HEK293T (cell line): ENCODE measurements around the gene EPSTI1.

Experiments
- CTCF ChIA-PET: fragments of 350-600 bp; formaldehyde crosslinking; extraction: SDS; loops from one replicate; lab custom pipeline; 2021; ENCODE audit warnings: antibody characterized with exemption, inconsistent platforms; lab: Yijun Ruan, JAX
- POLR2A ChIA-PET: fragments of 350-600 bp; formaldehyde crosslinking; extraction: SDS; loops from one replicate; lab custom pipeline; 2020; ENCODE audit warnings: antibody characterized with exemption, inconsistent platforms; lab: Yijun Ruan, JAX
- DNase-seq: peaks from one replicate; pipeline ENCODE4 v3.0.0; 2012; ENCODE audit warnings: mixed read lengths; ENCODE audit errors: extremely low spot score
- ARNT ChIP-seq: fragments of 450-650 bp; IDR thresholded peaks from 2 replicates; pipeline ENCODE4 v1.6.1; 2017; ENCODE audit warnings: mild to moderate bottlenecking
- BHLHE40 ChIP-seq: fragments of 450-650 bp; IDR thresholded peaks from 2 replicates; pipeline ENCODE4 v1.6.1; 2016; ENCODE audit warnings: mild to moderate bottlenecking, moderate library complexity, borderline replicate concordance
- CTBP1 ChIP-seq: fragments of 450-650 bp; IDR thresholded peaks from 2 replicates; pipeline ENCODE4 v1.6.1; 2016; ENCODE audit warnings: borderline replicate concordance
- ELF4 ChIP-seq: fragments of 450-650 bp; IDR thresholded peaks from 2 replicates; pipeline ENCODE4 v1.6.1; 2017; ENCODE audit warnings: antibody characterized with exemption
- FOXA1 ChIP-seq: fragments of 450-650 bp; IDR thresholded peaks from 2 replicates; pipeline ENCODE4 v1.6.1; 2016; ENCODE audit warnings: mild to moderate bottlenecking
- FOXK2 ChIP-seq: fragments of 450-650 bp; IDR thresholded peaks from 2 replicates; pipeline ENCODE4 v1.6.1; 2016; ENCODE audit warnings: mild to moderate bottlenecking
- FOXM1 ChIP-seq: fragments of 450-650 bp; IDR thresholded peaks from 2 replicates; pipeline ENCODE4 v1.6.1; 2017; ENCODE audit warnings: mild to moderate bottlenecking, borderline replicate concordance
- HDGF ChIP-seq: fragments of 450-650 bp; IDR thresholded peaks from 2 replicates; pipeline ENCODE4 v1.6.1; 2017; ENCODE audit warnings: antibody characterized with exemption, borderline replicate concordance
- L3MBTL2 ChIP-seq: fragments of 450-650 bp; conservative IDR thresholded peaks from 2 replicates; pipeline ENCODE4 v1.6.1; 2016; ENCODE audit warnings: mild to moderate bottlenecking
- LEF1 ChIP-seq: fragments of 450-650 bp; IDR thresholded peaks from 2 replicates; pipeline ENCODE4 v1.6.1; 2017; ENCODE audit warnings: mild to moderate bottlenecking, borderline replicate concordance
- NFRKB ChIP-seq: fragments of 450-650 bp; IDR thresholded peaks from 2 replicates; pipeline ENCODE4 v1.6.1; 2016; ENCODE audit warnings: mild to moderate bottlenecking, moderate library complexity
- SP1 ChIP-seq: fragments of 450-650 bp; IDR thresholded peaks from 2 replicates; pipeline ENCODE4 v1.6.1; 2017
- SUZ12 ChIP-seq: fragments of 450-650 bp; IDR thresholded peaks from 2 replicates; pipeline ENCODE4 v1.6.1; 2016; ENCODE audit warnings: mild to moderate bottlenecking
- TARDBP ChIP-seq: fragments of 450-650 bp; IDR thresholded peaks from 2 replicates; pipeline ENCODE4 v1.6.1; 2016
- ZNF384 ChIP-seq: fragments of 450-650 bp; IDR thresholded peaks from 2 replicates; pipeline ENCODE4 v1.6.1; 2016
- TF ChIP-seq, protein P1 (sequence below): fragments of 450-650 bp; IDR thresholded peaks from 2 replicates; pipeline ENCODE4 v1.6.1; 2016

The EPSTI1 gene

DNA sequence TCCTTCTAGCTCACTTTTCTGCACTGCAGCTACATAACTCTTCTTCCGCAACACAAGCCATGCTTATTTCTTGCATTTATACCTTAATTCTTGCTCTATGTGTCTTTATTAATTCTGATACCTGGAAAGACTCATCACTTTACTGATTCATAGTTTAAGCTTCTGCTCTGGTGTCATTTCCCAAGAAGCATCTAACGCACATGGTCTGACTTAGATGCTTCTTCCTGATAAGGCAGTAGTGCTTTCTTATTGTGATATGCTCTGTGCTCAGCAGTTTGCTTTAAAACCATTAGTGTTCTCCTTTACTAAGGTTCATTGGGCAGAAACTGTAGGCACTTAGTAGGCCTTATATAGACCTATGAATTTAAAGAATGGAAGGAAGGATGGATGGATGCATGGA, 66.4 kb downstream of the EPSTI1 start:
- CTCF ChIA-PET: no interaction called here
- POLR2A ChIA-PET: no interaction called here
- DNase-seq: no peak
- TF ChIP-seq LEF1 (no peak), ARNT (no peak), SP1 (no peak), HDGF (no peak), TARDBP (no peak), L3MBTL2 (no peak), BHLHE40 (no peak)
- TF ChIP-seq, protein P1, sequence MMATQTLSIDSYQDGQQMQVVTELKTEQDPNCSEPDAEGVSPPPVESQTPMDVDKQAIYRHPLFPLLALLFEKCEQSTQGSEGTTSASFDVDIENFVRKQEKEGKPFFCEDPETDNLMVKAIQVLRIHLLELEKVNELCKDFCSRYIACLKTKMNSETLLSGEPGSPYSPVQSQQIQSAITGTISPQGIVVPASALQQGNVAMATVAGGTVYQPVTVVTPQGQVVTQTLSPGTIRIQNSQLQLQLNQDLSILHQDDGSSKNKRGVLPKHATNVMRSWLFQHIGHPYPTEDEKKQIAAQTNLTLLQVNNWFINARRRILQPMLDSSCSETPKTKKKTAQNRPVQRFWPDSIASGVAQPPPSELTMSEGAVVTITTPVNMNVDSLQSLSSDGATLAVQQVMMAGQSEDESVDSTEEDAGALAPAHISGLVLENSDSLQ: no peak

DNA sequence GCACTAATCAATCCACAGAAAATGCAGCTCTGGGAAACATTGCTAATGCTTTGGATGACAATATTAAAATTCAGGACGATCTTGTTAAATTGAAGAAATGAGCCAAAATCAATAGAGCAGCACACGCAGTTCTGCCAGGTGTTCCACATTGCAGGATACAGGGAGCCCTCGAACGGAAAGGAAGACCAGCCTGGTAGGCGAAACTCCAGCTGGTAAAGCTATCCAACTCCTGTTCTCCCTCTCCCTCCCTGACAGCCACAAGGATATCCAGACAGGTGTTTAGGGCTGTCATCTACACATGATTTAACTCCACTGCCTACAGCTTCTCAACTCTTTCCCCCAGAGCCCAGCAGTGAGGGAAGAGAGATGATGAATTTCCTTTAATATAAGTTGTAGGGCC, 67.7 kb downstream of the EPSTI1 start:
- TF ChIP-seq HDGF (no peak), BHLHE40 (no peak), L3MBTL2 (no peak), FOXK2 (no peak), NFRKB (no peak), TARDBP (no peak), SUZ12 (no peak), FOXM1 (no peak), LEF1 (no peak), CTBP1 (no peak), FOXA1 (no peak)
- TF ChIP-seq, protein P1: no peak
- ChIA-PET POLR2A (no interaction called here), CTCF (no interaction called here)
- DNase-seq: no peak

DNA sequence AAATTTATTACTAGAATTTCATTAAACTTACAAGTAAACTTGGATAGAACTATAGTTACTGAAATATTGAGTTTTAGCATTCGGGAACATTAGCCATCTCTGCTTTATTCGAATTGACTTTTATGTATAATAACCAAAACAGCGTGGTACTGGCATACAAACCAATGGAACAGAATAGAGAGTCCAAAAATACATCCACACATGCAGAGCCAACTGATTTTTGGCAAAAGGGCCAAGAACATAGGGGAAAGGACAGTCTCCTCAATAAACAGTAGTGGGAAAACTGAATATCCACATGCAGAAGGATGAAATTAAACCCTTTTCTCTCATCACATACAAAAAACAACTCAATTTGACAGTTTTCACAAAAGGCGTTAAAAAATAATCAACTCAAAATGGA, 84.3 kb downstream of the EPSTI1 start:
- POLR2A ChIA-PET: no interaction called here
- CTCF ChIA-PET: no interaction called here
- TF ChIP-seq NFRKB (no peak), FOXM1 (no peak), ARNT (no peak), ELF4 (no peak), L3MBTL2 (no peak), TARDBP (no peak), CTBP1 (no peak), BHLHE40 (no peak), HDGF (no peak), FOXK2 (no peak), FOXA1 (no peak), SP1 (no peak), SUZ12 (no peak), LEF1 (no peak), ZNF384 (no peak)
- TF ChIP-seq, protein P1: no peak

DNA sequence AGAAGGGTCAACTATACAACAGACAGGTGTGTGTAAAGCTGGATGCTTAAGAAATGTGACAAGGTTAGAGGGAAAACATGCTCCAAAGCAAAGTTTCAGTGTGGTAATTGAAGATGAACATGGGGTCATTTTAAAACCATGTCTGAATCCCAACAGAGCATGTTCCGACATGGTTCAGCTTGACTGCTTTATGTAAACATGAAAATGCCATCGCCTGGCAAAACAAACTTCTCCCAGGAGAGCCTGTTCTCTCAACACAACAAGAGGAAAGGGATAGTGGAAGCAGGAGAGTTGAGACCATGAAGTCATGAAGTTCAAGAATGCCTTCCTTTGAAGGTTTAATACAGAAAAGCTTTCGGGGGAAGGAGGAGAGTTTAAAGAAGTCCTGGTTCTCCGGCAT, 85.8 kb downstream of the EPSTI1 start:
- POLR2A ChIA-PET: no interaction called here

More for the DNA sequence above, 84.3 kb downstream of the EPSTI1 start:
- DNase-seq: no peak

DNA sequence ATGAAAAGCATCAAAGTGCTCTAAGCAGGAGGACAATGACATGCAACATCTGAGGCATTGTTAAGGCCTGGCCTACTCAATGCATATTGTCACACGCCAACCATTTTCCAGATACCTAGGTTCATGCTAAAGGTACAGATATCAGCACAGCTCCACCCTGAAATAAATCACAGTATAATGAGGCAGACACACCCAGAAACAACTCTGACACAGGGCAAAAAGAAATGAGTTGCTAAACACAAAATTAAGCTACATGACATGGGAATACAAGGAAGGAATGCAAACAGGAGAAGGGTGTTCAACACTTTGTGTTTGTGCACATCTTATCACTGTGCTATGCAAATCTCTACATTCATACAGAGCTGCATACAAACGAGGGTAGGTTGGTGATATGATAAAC, 86.5 kb downstream of the EPSTI1 start:
- ChIA-PET POLR2A (no interaction called here), CTCF (no interaction called here)
- no peak for DNase-seq
- TF ChIP-seq FOXM1 (no peak), NFRKB (no peak), FOXA1 (no peak), SP1 (no peak), SUZ12 (no peak), ARNT (no peak), BHLHE40 (no peak), TARDBP (no peak), L3MBTL2 (no peak), LEF1 (no peak)
- TF ChIP-seq, protein P1: no peak

More for the DNA sequence above, 85.8 kb downstream of the EPSTI1 start:
- DNase-seq: no peak
- TF ChIP-seq HDGF (no peak), SP1 (no peak), BHLHE40 (no peak), TARDBP (no peak), L3MBTL2 (no peak), FOXK2 (no peak), SUZ12 (no peak), FOXA1 (no peak), LEF1 (no peak), NFRKB (no peak)
- CTCF ChIA-PET: no interaction called here

DNA sequence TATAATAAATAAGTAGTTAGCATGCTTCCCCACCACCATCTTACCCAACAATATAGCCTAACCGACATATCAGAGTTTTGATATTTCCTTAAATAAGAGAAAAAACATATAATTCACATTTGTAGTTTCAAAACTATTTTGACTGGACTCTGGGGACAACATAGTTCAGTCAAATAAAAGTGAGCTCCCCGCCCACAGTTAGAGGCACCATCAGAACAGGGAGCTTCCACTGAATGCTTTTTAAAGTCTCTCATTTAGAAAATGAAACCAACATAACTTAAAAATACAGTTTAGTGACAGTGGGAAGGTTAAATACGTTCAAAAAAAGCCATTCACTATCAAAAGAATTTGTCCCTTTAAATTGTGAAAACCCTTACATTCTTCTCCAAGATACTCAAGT, 92.8 kb downstream of the EPSTI1 start:
- POLR2A ChIA-PET: no interaction called here

More for the DNA sequence above, 92.8 kb downstream of the EPSTI1 start:
- CTCF ChIA-PET: no interaction called here
- DNase-seq: no peak
- no peak for TF ChIP-seq TARDBP
- TF ChIP-seq CTBP1: no peak
- no peak for TF ChIP-seq NFRKB
- no peak for TF ChIP-seq LEF1
- no peak for TF ChIP-seq SP1
- no peak for TF ChIP-seq SUZ12
- TF ChIP-seq BHLHE40: no peak
- no peak for TF ChIP-seq ELF4
- TF ChIP-seq, protein P1: no peak
- no peak for TF ChIP-seq ZNF384
- TF ChIP-seq L3MBTL2: no peak
- no peak for TF ChIP-seq HDGF
- TF ChIP-seq FOXA1: no peak
- no peak for TF ChIP-seq FOXK2
